G401.6 (cell line): Measurements from ENCODE around the gene ARHGAP26.
"Not testable (repeated sequence)": the region's sequence is repeated elsewhere in the genome, so short reads cannot be mapped to it uniquely, and the experiment has no call there.

ENCODE experiments used
- FAIRE-seq: peaks from 2 replicates; lab custom pipeline; 2012; peaks lifted over from hg19 to GRCh38; lab: Jason Lieb, UNC

ARHGAP26 gene

DNA sequence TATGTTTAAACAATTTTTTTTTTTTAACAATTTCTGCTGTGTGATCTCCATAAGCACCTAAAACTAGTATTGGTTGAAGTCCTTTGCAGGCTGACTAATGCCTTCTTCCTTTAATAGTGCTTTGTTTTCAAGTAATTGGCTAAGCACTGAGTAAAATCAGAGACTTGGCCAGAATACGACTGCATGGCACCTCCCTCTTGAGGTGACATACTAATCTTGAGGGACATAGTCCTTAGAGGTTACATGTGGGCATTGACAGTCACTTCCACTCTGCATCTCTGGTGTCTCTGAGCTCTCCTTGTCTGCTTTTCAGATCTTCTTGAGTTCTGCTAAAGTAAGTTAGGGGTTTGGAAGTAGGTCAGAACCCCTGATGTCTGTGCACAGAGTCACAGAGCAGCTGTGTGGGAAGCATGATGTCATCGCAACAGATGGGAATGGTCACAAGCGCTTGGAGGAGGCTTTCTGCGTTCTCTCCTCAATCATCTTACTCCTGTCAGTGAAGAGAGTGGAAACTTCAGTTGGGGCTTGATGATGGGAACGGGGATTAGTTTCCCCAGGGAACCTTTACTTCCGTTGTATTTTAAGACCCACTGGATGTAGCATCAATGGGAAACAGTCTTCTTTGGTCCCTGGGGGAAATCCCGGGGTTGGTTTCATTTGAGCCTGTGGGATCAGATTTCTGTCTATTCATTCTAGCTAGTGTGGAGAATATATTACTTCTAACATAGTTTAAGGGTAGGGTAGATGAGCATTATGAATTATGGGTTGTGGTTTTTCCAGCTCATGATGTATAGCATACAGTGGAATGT lies 136.9 kb downstream of the ARHGAP26 start:
- no peak for FAIRE-seq

DNA sequence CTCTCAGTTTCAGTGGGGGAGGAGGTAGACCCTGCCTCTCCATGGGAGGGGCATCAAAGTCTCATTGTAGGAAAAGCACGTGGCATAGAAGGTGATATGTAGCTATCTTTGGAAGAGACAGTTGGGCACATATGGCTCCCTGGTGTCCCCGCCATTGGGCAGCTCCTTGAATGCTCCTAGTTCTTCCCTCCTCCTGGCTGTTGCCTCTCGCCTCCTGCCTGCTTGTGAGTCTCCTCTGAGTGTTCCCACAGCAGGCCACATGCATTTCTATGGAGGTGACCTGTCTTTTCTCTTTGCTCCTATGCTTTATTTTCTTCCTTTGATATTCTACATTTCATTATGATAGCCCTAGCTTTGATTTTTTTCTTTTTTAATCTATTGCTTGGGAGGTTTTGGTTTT lies 138.5 kb downstream of the ARHGAP26 start:
- no peak for FAIRE-seq

DNA sequence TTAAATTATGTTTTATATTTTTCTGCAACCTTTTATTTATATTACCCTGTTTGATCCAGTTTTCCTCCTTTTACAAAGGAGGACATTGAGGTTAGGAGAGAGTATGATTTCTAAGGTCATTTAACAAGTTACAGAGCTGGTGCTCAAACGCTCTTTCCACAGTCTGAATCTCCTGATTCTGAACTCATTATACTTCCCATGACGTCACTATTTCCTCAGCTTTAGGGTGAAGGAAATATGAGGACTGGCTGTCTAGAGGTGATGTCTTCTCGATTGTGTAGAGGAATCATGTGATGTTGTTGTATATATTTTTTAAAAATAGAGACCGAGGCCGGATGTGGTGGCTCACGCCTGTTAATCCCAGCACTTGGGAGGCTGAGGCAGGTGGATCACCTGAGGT lies 140.0 kb downstream of the ARHGAP26 start:
- FAIRE-seq: no peak

DNA sequence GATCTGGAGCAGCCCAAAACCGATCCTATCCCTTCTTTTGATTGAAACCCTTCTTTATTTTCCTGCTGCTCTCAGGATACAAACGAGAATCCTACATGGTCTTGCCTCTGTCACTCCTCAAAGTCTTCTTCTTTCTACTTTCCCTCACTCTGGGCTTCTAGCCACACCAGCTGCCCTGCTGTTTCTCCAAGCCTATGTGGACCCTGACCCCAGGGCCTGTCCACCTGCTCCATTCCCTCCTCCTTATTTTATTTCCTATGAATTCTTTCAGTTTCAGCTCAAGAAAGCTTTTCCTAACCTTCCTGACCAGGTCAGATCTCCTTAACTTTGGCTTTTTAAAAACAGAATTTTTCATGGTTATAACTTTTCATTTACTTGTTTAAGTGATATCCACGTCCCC lies 141.0 kb downstream of the ARHGAP26 start:
- FAIRE-seq: no peak

DNA sequence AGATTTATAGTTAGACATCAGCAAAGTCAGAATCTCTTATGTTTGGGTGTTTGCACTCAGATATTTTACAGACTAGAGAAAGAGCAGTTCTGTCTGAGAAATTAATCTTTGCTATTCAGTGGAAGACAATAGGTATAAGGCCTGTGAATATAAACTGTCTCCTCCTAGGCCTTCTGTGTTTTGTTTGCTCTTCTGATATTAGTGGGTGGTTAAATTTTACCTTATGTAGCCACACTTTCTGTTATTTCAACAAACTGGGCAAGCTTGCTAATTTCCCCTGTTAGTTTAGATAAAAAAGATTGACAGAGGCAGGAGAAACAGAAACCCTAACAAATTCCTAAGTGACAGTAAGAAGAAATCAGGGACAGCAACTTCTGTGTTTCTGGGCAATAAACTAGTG lies 141.6 kb downstream of the ARHGAP26 start:
- FAIRE-seq: no peak

DNA sequence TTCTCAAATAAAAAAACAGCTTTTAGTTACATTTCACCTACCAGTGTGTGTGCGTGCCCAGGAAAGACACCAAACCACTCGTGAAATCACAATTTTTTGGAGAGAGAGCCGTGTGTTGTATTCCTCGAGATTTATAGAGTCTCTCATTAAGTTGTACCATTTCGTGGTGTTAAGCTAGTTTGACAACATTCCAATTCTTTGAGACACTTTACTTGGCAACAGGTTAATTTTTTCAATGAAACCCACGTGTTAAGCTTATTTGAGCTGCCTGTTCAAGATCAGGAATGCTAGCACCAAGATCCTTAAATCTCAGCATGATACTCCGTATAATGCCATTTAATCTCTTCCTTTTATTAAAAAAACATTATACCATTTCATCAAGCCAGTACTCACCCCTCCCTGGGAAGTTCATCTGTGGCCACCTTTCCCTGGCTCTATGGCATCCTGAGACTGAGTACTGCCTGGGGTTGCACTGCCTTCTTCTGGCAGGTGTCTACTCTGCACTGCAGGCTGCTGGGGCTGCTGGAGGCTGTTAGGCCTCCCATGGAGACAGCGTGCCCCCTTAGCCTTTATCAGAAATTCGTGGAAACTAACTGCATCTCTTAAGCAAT lies 143.7 kb downstream of the ARHGAP26 start:
- FAIRE-seq: no peak

DNA sequence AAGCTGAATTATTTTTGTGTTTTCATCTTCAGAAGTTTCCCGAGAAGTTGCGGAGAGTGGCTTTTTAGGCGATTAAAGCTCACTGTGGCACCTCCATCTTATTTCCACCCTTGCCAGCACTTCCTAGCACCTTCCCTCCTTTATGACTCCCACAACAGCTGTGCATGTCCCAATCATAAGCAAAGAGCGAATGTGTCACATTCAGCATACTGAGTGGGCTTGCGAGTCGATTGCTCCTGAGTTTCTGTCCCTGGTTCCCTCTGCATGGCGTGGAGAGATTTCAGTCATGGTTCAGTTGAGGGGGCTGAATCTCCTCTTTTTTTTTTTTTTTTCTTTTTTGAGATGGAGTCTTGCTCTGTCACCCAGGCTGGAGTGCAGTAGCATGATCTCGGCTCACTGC lies 144.9 kb downstream of the ARHGAP26 start:
- FAIRE-seq: no peak

DNA sequence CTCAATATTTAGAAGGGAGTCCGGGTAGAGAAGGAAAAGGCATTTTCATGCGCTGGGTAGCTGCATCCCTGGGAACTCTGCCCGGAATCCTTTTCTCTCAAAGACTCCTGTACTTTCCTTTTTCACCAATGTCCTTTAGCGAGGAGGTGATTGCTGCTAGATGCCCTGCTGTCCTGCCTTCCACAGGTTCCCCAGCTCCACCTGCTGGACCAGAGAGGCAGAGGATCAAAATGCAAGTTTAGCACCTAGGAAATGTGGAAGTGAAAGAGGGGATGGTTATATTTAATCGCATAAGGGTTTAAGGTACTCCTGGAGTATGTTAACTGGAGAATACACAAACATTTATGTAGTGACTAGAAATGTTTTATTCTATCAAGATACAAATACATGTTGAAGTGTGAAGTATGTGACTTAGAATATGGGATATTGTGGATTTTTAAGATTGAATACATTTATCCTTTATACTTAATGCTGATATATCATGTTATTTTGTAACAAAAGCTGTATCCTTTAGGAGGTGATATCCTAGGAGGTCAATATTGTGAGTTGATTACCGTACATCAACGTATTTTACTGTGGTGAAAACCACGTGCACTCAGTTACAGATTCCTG lies 145.7 kb downstream of the ARHGAP26 start:
- FAIRE-seq: peak; percentile 30

DNA sequence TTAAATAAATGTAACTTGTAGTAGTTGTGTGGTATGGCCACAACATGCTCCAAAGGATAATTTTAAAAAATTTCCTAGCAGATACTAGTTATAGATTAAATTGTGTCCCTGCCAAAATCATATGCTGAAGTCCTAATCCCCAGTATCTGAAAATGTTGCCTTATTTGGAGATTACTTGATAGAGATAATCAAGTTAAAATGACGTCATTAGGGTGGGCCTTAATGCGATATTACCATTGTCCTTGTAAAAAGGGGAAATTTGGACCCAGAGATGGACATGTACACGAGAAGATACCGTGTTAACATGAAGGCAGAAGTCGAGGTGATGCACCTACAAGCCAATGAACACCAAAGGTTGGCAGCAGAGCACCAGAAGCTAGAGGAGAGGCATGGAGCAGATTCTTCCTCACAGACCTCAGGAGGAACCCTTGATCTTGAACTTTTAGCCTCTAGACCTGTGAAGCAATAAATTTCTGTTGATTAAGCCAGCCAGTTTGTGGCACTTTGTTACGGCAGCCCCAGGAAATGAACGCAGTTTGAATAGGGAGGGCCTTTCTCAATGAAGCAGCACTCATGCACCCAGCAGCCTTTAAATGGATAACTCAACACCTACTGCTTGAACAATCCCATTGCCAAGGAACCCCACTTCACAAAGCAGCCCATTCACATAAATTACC lies 148.9 kb downstream of the ARHGAP26 start:
- no peak for FAIRE-seq

DNA sequence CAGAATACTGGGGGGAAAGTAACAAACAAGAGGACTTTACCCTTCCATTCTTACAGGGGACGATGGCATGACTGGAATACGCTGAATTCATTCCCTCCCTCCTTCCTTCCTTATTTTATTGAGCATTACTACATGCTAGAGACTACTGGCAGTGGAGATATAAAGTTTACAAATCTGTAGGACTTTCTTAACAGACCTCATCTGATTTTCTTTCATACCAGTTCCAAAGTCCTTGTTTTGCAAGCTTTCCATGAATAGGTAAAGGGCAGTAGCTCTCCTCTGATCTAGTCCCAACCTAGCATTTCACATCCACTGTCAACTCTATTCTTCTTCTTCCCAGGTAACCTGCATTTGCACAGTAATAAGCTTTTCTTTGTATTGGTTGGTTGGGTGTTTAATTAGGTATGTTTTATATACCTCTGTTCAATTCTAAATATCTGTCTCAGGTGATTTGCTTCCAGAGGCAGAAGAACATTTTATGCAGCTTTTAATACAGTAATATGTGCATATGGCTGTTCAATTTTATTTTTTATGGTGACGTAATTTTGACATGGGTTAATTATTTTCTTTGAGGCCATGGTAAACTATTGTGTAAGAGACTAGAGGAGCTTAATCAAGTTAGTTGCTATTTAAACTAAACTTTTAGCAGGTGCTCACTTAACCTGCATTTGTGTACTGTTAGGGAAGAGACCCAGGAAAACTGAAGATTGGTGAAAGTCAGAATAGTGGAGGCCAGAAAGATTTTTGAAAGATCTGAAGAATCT lies 150.9 kb downstream of the ARHGAP26 start:
- no peak for FAIRE-seq

DNA sequence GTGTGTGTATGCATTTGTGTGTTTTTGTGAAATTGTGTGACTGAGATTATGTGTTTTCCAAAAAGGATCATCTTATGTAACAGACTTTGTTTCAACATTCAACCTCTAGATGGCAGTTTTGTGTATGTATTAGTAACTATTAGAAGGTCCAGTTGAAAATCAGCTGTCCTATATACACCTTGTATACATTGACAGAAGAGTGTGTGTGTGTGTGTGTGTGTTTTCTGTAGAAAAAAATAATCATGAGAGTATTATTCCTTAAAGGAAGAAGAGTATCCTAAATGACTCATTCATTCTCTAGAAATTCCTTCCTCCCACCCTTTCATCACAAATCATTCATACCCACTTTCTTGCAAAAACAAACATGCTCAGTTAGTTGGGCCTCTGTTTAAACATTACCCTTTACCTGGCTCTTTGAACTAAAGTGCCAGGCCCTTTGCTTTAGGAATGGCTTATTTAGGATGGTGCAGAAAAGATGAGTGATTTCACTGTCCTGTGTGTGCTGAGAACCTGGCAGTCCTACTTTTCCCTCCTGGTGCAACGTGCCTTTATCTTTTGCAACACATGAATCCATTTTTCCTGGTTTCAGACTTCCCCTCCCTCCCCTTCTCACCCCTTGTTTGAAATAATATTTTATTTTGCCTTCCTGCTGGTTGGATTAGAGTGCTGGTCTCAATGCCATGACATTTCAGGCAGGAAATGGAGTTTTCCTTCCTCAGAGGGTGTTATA lies 152.2 kb downstream of the ARHGAP26 start:
- peak; percentile 74 for FAIRE-seq

DNA sequence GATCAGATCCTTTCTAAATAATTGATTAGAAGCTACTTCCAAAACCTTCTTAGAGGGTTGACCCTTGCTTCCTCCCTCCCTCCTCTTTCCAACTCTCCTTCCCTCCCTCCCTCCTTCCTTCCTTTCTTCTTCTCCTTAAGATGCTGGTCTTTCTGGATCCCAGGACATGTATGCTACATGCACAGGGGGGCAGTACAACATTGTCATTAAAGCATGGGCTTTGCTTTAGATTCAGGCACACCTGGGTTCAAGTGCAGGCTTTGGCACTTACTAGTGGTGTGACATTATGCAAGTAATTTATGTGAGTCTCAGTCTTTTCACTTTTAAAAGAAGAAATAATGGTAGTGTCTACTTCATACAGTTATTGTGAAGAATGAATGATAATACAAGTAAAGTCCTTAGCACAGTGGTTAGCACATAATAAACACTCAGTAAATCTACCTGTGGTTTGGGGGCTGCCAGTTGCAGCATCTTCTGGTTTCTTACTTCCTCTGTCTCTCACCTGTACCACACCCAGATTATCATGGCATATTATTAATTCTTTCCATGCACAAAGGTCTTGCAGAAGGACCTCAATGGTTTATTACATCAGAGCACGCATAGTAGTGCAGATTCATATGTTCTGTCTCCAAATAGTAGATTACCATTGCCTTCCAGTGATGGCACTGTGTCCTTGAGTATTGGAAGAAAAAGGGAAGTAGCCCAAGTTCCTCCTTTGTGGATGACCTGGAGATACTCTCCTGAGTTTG lies 154.1 kb downstream of the ARHGAP26 start:
- no peak for FAIRE-seq

DNA sequence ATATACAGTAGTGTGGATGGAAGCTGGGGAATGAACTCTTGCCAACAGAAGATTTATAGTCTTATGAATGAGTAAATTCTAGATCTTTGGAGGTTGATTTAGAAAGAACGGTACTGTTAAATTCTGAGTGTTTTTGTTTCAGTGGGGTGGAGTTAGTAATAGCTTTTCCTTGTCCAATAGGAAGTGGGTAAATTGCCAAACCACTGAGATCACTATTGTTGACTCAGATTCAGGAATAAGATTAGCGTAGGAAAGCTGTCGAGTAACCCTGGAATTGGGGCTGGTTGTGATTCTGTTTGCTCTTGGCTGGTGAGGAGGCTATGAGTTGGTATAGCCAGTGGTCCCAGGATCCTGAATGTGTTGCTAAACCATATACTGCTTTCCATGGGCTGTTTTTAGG lies 155.6 kb downstream of the ARHGAP26 start:
- FAIRE-seq: no peak

DNA sequence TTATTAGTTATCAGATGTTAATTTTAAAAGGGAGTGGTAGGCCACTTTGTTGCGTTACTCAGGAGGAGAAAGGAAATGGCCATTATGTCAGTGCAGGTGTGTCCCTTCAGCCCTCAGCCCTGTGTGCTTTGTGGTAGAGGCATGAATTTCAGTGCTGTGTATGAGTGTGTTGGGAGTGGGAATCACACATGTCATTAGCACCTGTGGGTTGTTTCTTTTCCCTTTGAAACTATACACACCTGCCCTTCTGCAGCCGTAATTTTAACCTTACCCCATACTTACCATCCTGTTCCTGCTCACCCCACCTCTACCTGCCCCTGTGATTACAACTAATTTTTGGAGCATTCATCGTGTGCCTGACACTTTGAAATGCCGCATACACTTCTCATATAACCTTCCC lies 156.4 kb downstream of the ARHGAP26 start:
- FAIRE-seq: no peak

DNA sequence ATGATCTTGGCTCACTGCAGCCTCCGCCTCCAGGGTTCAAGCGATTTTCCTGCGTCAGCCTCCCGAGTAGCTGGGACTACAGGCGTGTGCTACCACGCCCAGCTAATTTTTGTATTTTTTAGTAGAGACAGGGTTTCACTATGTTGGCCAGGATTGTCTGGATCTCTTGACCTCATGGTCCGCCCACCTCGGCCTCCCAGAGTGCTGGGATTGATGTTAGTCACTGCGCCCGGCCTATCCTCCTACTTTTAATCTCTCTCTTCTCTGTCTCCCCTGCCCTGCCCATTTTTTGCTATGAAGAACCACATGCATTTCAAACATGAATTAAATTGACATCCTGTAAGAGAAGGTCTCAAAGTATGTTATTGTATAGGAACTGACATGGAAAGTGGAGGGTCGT lies 158.8 kb downstream of the ARHGAP26 start:
- FAIRE-seq: not testable (repeated sequence)

DNA sequence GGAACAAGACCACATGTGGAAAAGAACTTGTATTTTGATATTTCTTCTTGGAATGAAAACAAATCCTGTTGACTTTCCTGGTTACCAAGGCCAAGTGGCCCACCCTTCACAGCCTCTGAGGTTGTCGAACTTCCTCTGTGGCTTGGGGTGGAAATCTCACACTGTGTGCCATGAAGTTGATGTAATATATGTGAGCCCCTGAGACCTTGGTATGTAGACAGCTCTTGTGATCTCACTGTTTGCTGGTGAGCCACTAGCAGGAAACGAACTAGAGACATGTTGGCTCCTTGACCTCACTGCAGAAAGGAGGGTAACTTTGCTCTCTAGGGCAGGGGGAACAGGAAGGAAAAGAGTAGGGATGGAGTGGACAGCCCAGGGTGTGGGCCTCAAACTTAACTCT lies 159.4 kb downstream of the ARHGAP26 start:
- no peak for FAIRE-seq

DNA sequence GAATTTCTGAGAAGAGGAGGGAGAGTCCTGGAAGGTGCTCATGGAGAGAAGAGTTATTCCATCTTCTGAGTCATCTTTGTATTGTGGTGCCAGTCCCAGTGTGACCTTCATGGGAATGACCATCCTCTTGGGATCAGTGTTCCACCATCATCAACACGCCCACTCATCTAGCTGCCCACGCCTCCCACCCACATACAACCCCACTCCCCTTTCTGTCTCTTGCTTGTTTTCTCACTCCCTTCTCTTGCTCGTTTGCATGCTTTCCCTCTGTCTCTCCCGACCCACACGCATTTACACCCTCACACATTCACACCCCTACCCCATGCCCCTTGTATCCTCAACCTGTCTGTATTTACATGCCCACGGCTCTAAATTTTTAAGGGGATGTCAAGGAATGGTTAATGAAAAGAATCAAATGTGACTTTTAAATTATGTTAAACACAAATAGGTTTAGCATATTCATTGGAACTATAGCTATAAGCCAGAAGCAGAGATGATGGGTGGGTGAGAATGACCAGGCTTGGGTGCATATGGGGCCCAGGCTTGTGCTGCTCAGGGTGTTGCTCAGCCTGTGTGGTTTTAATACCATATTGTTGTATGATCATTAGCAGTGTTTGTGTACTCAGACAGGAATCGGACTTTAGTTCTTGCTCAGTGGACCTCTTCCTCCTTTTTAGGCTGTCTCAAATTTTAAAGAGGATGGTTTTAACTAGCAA lies 160.4 kb downstream of the ARHGAP26 start:
- FAIRE-seq: no peak

DNA sequence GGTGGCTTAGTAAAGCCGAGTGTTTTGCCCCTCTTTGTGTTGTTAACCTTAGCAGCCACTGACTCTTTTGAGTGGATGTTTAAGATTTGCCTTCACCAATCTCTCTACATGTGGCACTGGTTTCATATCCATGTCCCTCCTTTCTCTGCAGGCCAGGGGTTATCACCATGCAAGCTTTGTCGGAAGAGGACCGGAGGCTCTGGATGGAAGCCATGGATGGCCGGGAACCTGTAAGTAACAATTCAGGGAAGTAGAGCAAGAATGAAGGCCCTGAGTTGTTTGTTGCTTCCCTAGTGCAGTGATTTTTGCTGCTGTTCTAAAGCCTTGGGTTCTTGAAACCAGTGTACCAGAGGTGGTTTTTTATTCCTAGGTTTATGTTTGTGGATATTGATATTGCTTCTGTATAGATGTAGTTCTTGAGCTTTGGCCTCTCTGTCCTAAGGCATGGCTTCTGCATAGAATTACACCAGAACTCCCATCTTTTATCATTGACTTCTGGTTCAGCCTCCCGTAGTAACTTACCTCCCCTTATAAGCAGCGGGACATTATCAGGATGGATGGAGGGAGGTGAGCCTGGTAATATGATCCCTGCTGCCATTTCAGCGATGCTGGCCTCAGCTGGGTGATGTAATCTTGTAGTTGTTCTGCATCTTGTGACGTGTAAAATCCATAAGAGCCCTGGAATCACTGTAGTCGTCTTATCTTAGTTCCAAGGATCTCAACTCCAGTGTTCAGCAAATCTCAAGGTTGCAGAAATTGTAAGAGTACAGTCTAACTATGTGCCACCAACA lies 161.9 kb downstream of the ARHGAP26 start:
- FAIRE-seq: no peak

DNA sequence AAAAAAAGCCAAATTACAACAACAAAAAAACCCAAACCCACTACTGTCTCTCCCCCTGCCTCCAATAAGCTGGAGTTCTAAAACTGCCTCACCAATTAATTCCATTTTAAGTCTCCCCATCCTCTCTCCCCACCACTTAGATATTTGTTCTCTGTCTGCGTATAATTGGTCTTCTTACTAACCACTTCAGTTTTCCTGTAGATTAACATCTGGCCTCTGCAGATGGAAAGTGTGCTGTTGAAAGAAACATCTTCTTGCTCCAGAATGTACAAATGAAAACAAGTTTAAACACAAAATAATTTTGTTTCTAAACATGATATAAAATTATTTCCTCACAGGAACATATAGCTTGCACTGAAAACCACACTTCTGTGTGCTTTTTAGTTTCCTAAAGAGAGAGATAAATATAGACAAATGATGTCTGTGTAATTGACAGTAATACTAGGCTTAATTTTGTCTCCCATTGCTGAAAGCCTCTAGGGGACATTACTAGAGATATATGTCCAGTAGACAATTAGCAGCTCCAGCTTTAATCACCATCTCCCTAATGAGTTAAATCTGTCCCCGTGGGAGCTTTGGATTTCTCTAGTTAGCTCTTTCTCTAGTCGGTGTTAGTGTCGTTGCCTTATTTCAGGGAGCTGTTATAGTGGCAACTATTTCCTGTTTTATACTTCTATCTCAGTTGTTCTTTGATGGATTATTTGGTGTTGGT lies 164.0 kb downstream of the ARHGAP26 start:
- FAIRE-seq: no peak
